H1 (cell line): ENCODE measurements around the gene ASTN2.

Source experiments
- CREB1 ChIP-seq: IDR thresholded peaks from 2 replicates; pipeline ENCODE4 v1.6.1; 2012; ENCODE audit warnings: inconsistent platforms
- CTCF ChIP-seq, 3 experiments: IDR thresholded peaks; 1 replicate in 2 of 3; 2 replicates in 1 of 3; pipeline versions ENCODE4 v1.5.1 to v1.6.1; 2011; ENCODE audit warnings: low read length in 3 of 3, mild to moderate bottlenecking in 3 of 3, inconsistent platforms in 2 of 3, low read depth in 1 of 3, moderate library complexity in 1 of 3; ENCODE audit not compliant: insufficient read depth in 1 of 3; ENCODE audit errors: control extremely low read depth in 1 of 3
- EZH2 ChIP-seq: fragments of 200-600 bp; sonication (generic); IDR thresholded peaks from 2 replicates; pipeline ENCODE4 v1.7.1; 2012; ENCODE audit warnings: low read depth, mild to moderate bottlenecking, moderate library complexity, low read length, inconsistent platforms; ENCODE audit not compliant: severe bottlenecking
- HDAC2 ChIP-seq, 2 experiments: fragments of 300-600 bp in 1 of 2; sonication (generic) in 1 of 2; IDR thresholded peaks; 2 replicates each; pipeline ENCODE4 v1.6.1; 2011 to 2012; ENCODE audit warnings: low read depth in 2 of 2, low read length in 2 of 2, mild to moderate bottlenecking in 2 of 2, moderate library complexity in 2 of 2, borderline replicate concordance in 1 of 2, inconsistent platforms in 1 of 2
- POLR2A ChIP-seq, 2 experiments: IDR thresholded peaks; 1 replicate in 1 of 2; 2 replicates in 1 of 2; pipeline ENCODE4 v1.6.1; 2011; ENCODE audit warnings: low read depth in 2 of 2, low read length in 2 of 2, mild to moderate bottlenecking in 2 of 2; ENCODE audit errors: control extremely low read depth in 1 of 2
- RAD21 ChIP-seq, 2 experiments: IDR thresholded peaks in 1 of 2; conservative IDR thresholded peaks in 1 of 2; 2 replicates each; pipeline ENCODE4 v1.6.1; 2011; ENCODE audit warnings: low read depth in 2 of 2, low read length in 2 of 2, improper control_type of control experiment in 1 of 2, inconsistent platforms in 1 of 2, mild to moderate bottlenecking in 1 of 2, moderate library complexity in 1 of 2
- TAF1 ChIP-seq: IDR thresholded peaks from 2 replicates; pipeline ENCODE4 v1.6.1; 2011; ENCODE audit warnings: mild to moderate bottlenecking, low read depth, low read length

GRCh38 chr9:116700279-116700678, 714.6 kb downstream of the ASTN2 start:
- TF ChIP-seq CTCF (IDR thresholded peaks at IDR 0.05; ENCODE audit: control extremely low read depth in 1 of 3, insufficient read depth in 1 of 3, low read depth in 1 of 3, low read length in 3 of 3) (no peak), HDAC2 (IDR thresholded peaks at IDR 0.05; ENCODE audit: borderline replicate concordance in 1 of 2, low read depth in 2 of 2, low read length in 2 of 2) (no peak), EZH2 (no peak), CREB1 (no peak), TAF1 (no peak), RAD21 (IDR thresholded peaks at IDR 0.05 in 1 of 2, conservative IDR thresholded peaks at IDR 0.05 in 1 of 2; ENCODE audit: low read depth in 2 of 2, low read length in 2 of 2) (no peak), POLR2A (IDR thresholded peaks at IDR 0.05; ENCODE audit: control extremely low read depth in 1 of 2, low read depth in 2 of 2, low read length in 2 of 2) (no peak)
